Left lung (tissue), 10 donors: Measurements from ENCODE around the gene NAE1. TPM values are rescaled to one million over a fixed set of nuclear protein-coding genes. Genes with fewer than 3 reads are reported as not detected.

Experiments
- ATAC-seq: fragments of 200-7000 bp; cut with Tn5 transposase; one replicate; pipeline ENCODE4 v1.9.1; 2020; ENCODE audit warnings: moderate library complexity
- DNase-seq, 4 donors: peaks; one replicate each; pipeline ENCODE4 v3.0.0-alpha.2; 2013 to 2020
- H3K27ac ChIP-seq, 2 donors: fragments of 200-600 bp; sonication (generic) in 1 of 2; one replicate each; pipeline versions ENCODE4 v1.5.0 to v1.8.0; 2020 to 2021
- H3K27me3 ChIP-seq, 2 donors: fragments of 200-600 bp; sonication (generic) in 1 of 2; one replicate each; pipeline versions ENCODE4 v1.5.0 to v1.8.0; 2020 to 2021
- H3K36me3 ChIP-seq, 2 donors: fragments of 200-600 bp; sonication (generic) in 1 of 2; one replicate each; pipeline versions ENCODE4 v1.5.0 to v1.8.0; 2020 to 2021
- H3K4me1 ChIP-seq, 2 donors: fragments of 200-600 bp; one replicate each; pipeline ENCODE4 v1.8.0; 2021
- H3K4me3 ChIP-seq, 2 donors: fragments of 200-600 bp; sonication (generic) in 1 of 2; one replicate each; pipeline versions ENCODE4 v1.5.0 to v1.8.0; 2020 to 2021; ENCODE audit warnings: mild to moderate bottlenecking in 1 of 2
- H3K9me3 ChIP-seq, 2 donors: fragments of 200-600 bp; sonication (generic) in 1 of 2; one replicate each; pipeline versions ENCODE4 v1.5.0 to v1.8.0; 2020 to 2021
- intact Hi-C, 2 donors: fragments of 100-400 bp; cut with DNase I; formaldehyde crosslinking; loops; one replicate each; pipeline versions ENCODE4 v1.11.2 to v1.14.2; 2022
- polyA plus RNA-seq, 6 donors: library from polyadenylated mRNA; unstranded; fragments of 120-200 nt; gene quantifications; one replicate each; pipeline ENCODE4 v1.2.1, GENCODE V29; 2013; ENCODE audit not compliant: insufficient read length in 6 of 6
- total RNA-seq, 2 donors: library from RNA; stranded (reverse); fragmentation: NEBNext Ultra II Directional; extraction: Animal tissue kit (Norgen Biotek cat#: 25700); gene quantifications; one replicate each; pipeline ENCODE4 v1.2.1, GENCODE V29; 2021
- TF ChIP-seq, protein P1 (sequence below), 2 donors: fragments of 200-600 bp; sonication (generic) in 1 of 2; IDR thresholded peaks; one replicate each; pipeline versions ENCODE4 v1.5.0 to v1.8.0; 2021; ENCODE audit warnings: antibody characterized with exemption in 2 of 2
- donor health status: DM: no; HTN: yes; CAD: no.
- donor health status: DM: no; HTN: no; CAD: no.

Gene NAE1
- total and polyA plus RNA-seq, 8 donors, result 41.8 to 98.9 (median 87.1) TPM

DNA sequence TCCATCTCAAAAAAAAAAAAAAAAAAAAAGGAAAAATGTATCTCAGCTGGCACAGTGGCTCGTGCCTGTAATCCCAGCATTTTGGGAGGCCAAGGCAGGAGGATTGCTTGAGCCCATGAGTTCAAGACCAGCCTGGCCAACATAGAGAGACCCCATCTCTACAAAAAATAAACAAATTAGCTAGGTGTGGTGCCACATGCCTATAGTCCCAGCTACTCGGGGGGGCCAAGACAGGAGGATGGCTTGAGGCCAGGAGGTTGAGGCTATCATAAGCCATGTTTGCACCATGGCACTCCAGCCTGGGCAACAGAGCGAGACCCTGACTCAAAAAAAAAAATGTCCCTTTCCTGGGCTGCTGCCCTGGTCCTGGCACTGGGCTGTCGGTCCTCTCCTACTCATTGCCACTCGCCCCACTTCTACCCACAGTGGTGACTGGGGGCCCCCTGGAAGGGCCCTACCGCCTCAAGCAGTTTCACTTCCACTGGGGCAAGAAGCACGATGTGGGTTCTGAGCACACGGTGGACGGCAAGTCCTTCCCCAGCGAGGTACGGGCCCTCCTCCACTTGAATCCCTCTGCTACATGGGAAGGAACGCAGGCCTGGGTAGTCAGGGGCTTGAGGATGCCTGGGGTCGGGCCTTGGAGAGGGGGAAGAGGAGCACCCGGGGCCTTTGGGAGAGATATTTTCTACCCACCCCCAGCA, 19.5 kb upstream of the NAE1 start:
- DNase-seq (no peak), ATAC-seq (no peak)
- H3K4me1 ChIP-seq, result no peaks in the 10 kb centered on the region
- TF ChIP-seq, protein P1, sequence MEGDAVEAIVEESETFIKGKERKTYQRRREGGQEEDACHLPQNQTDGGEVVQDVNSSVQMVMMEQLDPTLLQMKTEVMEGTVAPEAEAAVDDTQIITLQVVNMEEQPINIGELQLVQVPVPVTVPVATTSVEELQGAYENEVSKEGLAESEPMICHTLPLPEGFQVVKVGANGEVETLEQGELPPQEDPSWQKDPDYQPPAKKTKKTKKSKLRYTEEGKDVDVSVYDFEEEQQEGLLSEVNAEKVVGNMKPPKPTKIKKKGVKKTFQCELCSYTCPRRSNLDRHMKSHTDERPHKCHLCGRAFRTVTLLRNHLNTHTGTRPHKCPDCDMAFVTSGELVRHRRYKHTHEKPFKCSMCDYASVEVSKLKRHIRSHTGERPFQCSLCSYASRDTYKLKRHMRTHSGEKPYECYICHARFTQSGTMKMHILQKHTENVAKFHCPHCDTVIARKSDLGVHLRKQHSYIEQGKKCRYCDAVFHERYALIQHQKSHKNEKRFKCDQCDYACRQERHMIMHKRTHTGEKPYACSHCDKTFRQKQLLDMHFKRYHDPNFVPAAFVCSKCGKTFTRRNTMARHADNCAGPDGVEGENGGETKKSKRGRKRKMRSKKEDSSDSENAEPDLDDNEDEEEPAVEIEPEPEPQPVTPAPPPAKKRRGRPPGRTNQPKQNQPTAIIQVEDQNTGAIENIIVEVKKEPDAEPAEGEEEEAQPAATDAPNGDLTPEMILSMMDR (IDR thresholded peaks at IDR 0.05), result no peak
- no peaks in the 10 kb centered on the region for H3K9me3 ChIP-seq
- no peak overlapping the region for H3K27ac ChIP-seq
- peaks cover 8 to 22% of the 10 kb centered on the region in 2 donors for H3K27me3 ChIP-seq
- H3K36me3 ChIP-seq, result no peaks in the 10 kb centered on the region
- intact Hi-C loops, result no loop called here
- no peak overlapping the region for H3K4me3 ChIP-seq

DNA sequence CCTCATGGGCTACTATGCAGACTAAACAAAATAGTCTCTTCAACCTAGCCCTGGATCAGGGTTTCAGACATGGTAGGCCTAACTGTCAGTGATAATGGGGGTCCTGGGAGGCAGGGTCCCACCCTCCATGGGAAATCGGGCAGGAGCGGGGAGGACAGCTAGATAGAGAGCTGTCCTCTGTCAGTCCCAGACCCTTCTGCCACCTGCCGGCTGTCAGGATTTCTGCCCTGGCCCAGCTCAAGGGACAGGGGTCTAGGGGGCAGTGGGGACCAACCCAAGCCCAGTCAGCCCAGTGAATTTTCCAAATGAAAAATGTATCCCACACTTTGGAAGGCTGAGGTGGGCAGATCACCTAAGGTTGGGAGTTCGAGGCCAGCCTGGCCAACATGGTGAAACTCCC, 18.8 kb upstream of the NAE1 start:
- DNase-seq (no peak), ATAC-seq (no peak)
- Histone ChIP-seq H3K27ac (no peak overlapping the region), H3K4me1 (peaks cover 5% of the 10 kb centered on the region in 2 donors), H3K9me3 (no peaks in the 10 kb centered on the region), H3K36me3 (no peaks in the 10 kb centered on the region), H3K4me3 (no peak overlapping the region), H3K27me3 (peaks cover 15 to 29% of the 10 kb centered on the region in 2 donors)
- TF ChIP-seq, protein P1 (IDR thresholded peaks at IDR 0.05), result no peak
- intact Hi-C loops, result no loop called here

DNA sequence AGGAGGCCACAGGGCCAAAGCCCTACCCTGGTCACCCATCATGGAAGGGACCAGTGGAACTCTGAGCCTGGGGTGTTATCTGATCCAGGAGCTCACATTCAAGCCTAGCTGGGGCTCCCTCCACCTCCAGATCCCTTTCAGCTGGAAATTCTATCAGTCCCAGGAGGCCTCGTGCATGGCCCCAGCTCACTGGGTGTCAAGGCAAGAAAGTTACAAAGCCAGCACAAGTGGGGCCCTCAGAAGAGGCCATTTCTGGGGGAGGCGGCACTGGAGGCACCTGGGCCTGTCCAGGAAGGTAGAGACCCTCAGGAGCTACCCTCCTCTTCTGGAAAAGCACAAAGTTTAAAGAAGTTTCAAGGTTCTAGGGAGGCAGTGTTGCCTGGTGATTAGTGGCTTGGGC, 18.2 kb upstream of the NAE1 start:
- Histone ChIP-seq H3K27ac (no peak overlapping the region), H3K27me3 (peaks cover 20 to 35% of the 10 kb centered on the region in 2 donors), H3K4me1 (peaks cover 10 to 11% of the 10 kb centered on the region in 2 donors), H3K9me3 (no peaks in the 10 kb centered on the region), H3K36me3 (no peaks in the 10 kb centered on the region), H3K4me3 (no peak overlapping the region)
- intact Hi-C loops, result no loop called here
- ATAC-seq (no peak), DNase-seq (no peak)
- TF ChIP-seq, protein P1 (IDR thresholded peaks at IDR 0.05), result no peak

DNA sequence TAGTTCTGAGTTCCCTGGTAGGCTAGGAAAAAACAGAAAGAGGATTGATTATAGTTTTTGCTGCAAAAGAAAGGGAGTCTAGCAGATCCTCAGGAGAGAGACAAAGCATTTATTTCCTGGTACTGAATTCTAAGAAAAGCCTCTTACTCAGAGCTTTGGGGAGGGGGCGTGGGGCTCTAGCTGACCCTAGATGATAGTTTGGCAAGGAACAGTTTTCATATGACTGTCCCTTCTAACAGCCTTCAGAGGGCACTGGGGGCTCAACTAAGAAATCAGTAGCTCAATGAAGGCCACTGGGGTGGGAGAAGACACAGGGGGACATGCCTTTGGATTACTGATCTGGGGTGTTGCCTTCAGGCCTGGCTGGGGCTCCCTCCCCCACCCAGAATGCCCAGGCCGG, 17.4 kb upstream of the NAE1 start:
- H3K4me1 ChIP-seq, result peaks cover 11 to 12% of the 10 kb centered on the region in 2 donors
- no peak overlapping the region for H3K27ac ChIP-seq
- intact Hi-C loops, result no loop called here
- H3K4me3 ChIP-seq, result no peak overlapping the region
- ATAC-seq, result no peak
- H3K36me3 ChIP-seq, result no peaks in the 10 kb centered on the region
- no peaks in the 10 kb centered on the region for H3K9me3 ChIP-seq
- TF ChIP-seq, protein P1 (IDR thresholded peaks at IDR 0.05), result no peak
- no peak for DNase-seq
- peaks cover 23 to 43% of the 10 kb centered on the region in 2 donors for H3K27me3 ChIP-seq

DNA sequence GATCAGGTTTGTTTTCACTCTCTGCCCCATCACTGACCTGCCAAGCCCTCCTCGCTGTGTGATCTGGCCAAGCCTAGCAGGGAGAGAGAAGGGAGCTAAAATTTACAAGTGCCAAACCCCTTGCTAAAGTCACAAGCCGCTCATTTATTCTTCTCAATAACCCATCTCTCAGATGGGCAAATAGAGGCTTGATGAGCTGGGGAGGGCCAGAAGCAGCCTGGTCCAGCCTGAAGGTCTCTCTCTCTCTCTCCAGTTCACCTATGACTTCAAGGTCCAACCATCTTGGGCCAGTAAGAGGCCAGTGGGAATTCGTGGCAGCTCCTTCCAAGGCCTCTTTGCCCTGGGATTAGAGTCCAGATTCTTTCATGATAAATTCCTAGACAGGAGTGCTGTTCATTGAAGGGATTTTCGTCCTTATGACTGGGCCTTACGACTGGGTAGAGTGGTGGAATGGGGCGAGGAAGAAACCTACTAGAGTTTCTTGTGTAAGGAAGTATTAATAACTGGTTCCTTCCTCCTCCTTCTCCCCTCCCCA, 16.8 kb upstream of the NAE1 start:
- H3K4me3 ChIP-seq, result no peak overlapping the region
- H3K27me3 ChIP-seq, result peaks cover 23 to 44% of the 10 kb centered on the region in 2 donors
- H3K27ac ChIP-seq, result no peak overlapping the region
- ATAC-seq, result no peak
- intact Hi-C loops, result no loop called here
- H3K4me1 ChIP-seq, result peaks cover 11 to 12% of the 10 kb centered on the region in 2 donors
- H3K36me3 ChIP-seq, result no peaks in the 10 kb centered on the region
- no peak for DNase-seq
- TF ChIP-seq, protein P1 (IDR thresholded peaks at IDR 0.05), result no peak
- no peaks in the 10 kb centered on the region for H3K9me3 ChIP-seq
